ENCODE measurements around the gene PIAS4.

- TF ChIP-seq CTCF (IDR thresholded peaks at IDR 0.05) (no peak), POLR2A (IDR thresholded peaks at IDR 0.05) (no peak), POLR2AphosphoS5 (IDR thresholded peaks at IDR 0.05) (no peak)
These were observed 23.4 kb downstream of the PIAS4 start for GRCh38 chr19:4030981-4031380.
